ENCODE data around the gene SMNDC1. TPM values are rescaled to one million over a fixed set of nuclear protein-coding genes. Genes with fewer than 3 reads are reported as not detected.

SMNDC1 gene
- total RNA-seq, 2 experiments from 2014 or later: 44.2 to 56.7 TPM

DNA sequence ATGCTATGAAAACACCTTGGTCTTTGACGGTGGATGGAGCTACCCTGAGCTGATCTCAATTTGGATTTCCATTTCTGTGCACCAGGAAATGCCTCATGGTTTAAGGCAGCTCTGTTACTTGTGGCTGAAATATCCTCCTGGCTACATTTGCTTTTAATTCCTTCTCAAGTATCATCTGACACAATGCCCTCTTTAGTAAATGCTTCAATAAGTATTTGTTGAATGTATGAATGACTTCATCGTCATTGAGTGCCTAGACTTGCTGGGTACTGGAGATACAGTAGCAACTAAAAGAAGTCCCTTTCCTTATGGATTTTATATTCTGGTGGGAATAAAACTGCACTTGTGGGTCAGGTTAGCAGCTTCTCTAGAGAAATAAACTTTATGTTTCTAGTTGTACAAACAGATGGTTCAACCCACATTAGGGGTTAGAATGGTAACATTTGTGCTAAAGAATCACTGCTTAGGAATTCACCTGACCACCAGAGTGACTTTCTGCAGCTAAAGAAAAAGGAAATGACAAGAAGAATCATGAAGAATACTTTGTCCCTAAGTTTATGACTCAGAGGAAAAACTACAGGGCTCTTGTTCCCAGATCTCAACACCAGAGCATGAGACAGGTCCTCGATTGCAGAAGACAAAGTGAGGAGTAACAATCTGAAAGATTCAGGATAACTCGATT lies 21.8 kb upstream of the SMNDC1 start:
- Mint-ChIP-seq H3K9me3 (ENCODE audit: low read depth) (peaks cover 15% of the 10 kb centered on the region), H3K27me3 (peaks cover 4% of the 10 kb centered on the region), H3K4me1 (peaks cover 42% of the 10 kb centered on the region), H3K36me3 (ENCODE audit: low read depth) (peaks cover 10% of the 10 kb centered on the region), H3K4me3 (no peak overlapping the region), H3K27ac (peak overlapping the region; percentile 63)
- no peak for DNase-seq
- intact Hi-C loops (cut with DNase I, micrococcal nuclease): no loop called here
- CTCF ChIA-PET: interaction anchor here (0.6 to 4.1 kb wide), 10 partner anchors 10 to 594 kb away, joined by 3 to 10 read pairs (median 4); no protein-coding TSS in a partner anchor
- POLR2A ChIA-PET: interaction anchor here (1.4 kb wide), 1 partner anchor 28 kb away, joined by 9 read pairs; no protein-coding TSS in a partner anchor
- peak; percentile 38 for ATAC-seq

DNA sequence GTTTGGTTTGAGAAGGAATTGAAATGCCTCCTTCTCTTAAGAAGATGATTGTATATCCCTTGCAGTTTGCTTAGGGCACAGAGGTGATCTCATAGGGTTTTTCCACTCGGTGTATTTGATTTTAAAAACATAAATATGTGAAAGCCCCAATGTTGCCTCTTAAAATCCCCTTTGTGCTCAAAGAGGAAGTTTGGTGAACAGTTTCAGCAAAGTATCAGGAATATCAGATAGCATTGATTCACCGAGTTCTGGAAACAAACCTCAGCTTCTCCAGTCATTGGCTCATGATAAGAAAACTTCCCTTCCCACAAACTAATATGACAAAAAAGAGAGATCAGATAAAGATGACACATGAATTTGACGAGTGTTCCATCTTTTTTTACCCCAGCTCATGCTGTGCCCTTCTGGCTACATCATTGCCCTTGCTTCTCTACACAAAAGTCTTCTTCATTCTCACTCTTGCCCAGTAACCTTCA lies 20.1 kb upstream of the SMNDC1 start:
- H3K4me3 Mint-ChIP-seq: no peak overlapping the region
- intact Hi-C loops (cut with DNase I, micrococcal nuclease): loop anchor here (2.0 kb wide), 1 partner anchor 28 kb away; no protein-coding TSS in a partner anchor
- peak; percentile 75 for ATAC-seq
- peaks cover 2% of the 10 kb centered on the region for H3K36me3 Mint-ChIP-seq (ENCODE audit: low read depth)
- DNase-seq: no peak
- ChIA-PET CTCF (interaction anchor here (0.6 to 1.5 kb wide), 6 partner anchors 14 to 241 kb away, joined by 3 to 6 read pairs (median 3); no protein-coding TSS in a partner anchor), POLR2A (no interaction called here)
- H3K9me3 Mint-ChIP-seq (ENCODE audit: low read depth): peaks cover 5% of the 10 kb centered on the region
- H3K27me3 Mint-ChIP-seq: peaks cover 4% of the 10 kb centered on the region
- H3K27ac Mint-ChIP-seq: peak overlapping the region; percentile 86
- H3K4me1 Mint-ChIP-seq: peaks cover 42% of the 10 kb centered on the region

DNA sequence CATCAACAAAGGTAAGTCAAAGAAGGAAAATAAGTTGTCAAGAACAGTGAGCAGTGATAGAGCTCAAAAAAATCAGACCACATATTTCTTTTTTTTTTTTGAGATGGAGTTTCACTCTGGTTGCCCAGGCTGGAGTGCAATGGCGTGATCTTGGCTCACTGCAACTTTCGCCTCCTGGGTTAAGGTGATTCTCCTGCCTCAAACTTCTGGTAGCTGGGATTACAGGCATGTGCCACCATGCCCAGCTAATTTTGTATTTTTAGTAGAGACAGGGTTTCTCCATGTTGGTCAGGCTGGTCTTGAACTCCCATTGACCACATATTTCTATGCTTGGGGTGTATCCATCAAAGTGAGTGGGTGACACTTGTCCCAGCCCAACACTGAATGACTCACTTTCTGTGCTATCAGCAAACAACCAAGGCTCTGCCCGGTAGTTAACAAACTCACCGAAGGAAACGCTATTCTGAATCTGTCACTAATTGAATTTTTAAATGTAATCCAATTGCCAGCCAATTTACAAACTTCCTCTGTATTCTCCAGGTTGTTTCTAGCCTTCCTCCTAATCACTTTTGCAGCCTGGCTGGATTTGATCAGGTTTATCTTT lies 19.6 kb upstream of the SMNDC1 start:
- Mint-ChIP-seq H3K9me3 (ENCODE audit: low read depth) (peaks cover 3% of the 10 kb centered on the region), H3K4me3 (no peak overlapping the region), H3K27me3 (peaks cover 4% of the 10 kb centered on the region), H3K27ac (peak overlapping the region; percentile 86), H3K36me3 (ENCODE audit: low read depth) (peaks cover 2% of the 10 kb centered on the region), H3K4me1 (peaks cover 42% of the 10 kb centered on the region)
- ChIA-PET POLR2A (no interaction called here), CTCF (interaction anchor here (0.6 to 1.8 kb wide), 8 partner anchors 8 to 348 kb away, joined by 3 to 6 read pairs (median 3); no protein-coding TSS in a partner anchor)
- ATAC-seq (peak; percentile 62), DNase-seq (no peak)
- intact Hi-C loops (cut with DNase I, micrococcal nuclease): loop anchor here (2.0 kb wide), 1 partner anchor 28 kb away; no protein-coding TSS in a partner anchor

DNA sequence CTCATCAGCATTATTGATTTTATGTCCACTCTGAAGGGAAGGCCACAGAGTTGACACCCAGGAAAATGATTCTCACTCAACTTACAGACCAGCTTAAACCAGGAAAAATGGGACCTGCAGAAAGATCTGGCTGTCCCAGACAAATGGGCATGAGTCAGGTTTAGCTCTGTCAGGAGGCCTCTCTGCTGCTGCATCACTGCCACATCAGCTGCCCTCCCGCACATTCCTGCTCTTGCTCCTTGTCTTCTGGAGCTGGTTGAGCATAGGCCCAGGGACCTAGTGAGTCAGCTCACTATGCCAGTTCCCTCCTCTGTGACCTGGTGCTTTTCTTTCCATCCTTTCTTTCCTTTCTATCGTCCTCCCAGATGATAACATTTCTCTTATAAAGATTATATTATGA lies 18.8 kb upstream of the SMNDC1 start:
- ChIA-PET POLR2A (no interaction called here), CTCF (interaction anchor here (0.6 to 1.8 kb wide), 11 partner anchors 9 to 349 kb away, joined by 3 to 6 read pairs (median 3); no protein-coding TSS in a partner anchor)
- Mint-ChIP-seq H3K36me3 (ENCODE audit: low read depth) (peaks cover 2% of the 10 kb centered on the region), H3K27ac (peak overlapping the region; percentile 66), H3K9me3 (ENCODE audit: low read depth) (peaks cover 3% of the 10 kb centered on the region), H3K27me3 (peaks cover 4% of the 10 kb centered on the region), H3K4me3 (no peak overlapping the region), H3K4me1 (peaks cover 46% of the 10 kb centered on the region)
- ATAC-seq: no peak
- intact Hi-C loops (cut with DNase I, micrococcal nuclease): no loop called here
- no peak for DNase-seq

DNA sequence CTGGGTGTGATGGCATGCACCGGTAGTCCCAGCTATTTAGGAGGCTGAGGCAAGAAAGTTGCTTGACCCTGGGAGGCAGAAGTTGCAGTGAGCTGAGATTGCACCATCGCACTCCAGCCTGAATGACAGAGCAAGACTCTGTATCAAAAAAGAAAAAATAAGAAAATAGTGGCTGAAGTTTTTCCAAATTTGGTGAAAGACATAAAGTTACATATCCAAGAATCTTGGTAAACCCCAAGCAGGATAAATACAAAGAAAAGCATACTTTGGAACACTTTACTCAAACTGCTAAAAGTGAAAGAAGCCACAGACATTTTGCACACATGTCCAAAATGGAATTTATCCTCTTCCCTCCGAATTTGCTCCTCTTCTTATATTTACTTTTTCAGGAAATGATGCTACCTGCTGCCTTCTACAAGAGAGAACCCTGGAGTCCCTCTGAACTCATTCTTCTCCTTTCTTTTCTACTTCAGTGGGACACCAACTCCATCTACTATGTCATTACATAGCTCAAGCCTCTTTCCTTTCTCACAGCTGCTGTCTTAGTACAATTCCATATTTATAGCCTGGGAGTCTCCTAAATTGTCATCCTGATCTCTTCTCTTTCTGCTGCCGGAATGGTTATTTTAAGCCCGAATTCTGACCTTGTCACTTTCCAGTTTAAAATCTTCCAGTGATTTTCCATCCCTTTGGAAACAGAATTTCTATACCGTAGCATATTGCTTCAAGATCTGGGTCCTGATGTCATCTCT lies 17.3 kb upstream of the SMNDC1 start:
- CTCF ChIA-PET: interaction anchor here (0.6 to 1.6 kb wide), 3 partner anchors 133 to 520 kb away, joined by 3 to 6 read pairs (median 3); no protein-coding TSS in a partner anchor

DNA sequence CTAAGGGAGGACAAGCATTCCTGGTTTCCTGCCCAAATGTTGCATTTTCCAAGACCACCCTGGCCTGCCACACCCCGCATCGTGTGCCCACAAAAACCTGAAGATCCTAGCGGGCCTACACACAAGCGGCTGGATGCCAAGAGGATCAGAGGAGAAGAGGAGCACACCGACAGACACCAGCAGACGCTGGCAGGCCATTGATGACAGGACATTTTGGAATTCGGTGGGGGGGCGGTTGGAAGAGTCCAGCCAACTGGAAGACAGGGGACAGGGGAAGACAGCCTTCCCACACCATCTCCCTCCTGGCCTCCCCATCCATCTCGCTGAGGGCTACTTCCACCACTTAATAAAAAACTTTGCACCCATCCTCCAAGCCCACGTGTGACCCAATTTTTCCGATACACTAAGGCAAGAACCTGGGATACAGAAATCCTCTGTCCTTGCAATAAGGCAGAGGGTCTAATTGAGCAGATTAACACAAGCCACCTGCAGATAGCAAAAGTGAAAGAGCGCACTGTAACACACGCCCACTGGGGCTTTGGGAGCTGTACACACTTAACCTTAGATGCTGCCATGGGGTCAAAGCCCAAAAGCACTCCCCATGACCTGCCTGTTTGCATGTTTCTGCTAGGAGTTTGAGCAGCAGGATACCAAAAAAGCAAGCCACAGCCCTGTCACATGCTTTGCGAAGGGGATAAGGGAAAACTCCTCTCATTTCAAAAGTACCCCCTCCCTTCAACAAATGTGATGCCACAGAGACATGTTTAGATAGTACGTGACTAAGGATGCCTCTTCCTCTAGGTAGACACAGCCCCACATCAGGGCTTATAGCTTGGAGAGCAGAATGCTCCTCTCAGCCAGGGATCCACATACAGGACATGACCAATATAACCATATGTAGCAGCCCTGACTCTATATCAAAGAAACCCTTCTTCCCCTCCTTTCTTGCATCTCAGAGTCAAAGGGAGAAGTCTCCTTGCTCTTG lies 13.4 kb upstream of the SMNDC1 start:
- H3K4me3 Mint-ChIP-seq: no peak overlapping the region
- POLR2A ChIA-PET: no interaction called here
- intact Hi-C loops (cut with DNase I, micrococcal nuclease): no loop called here
- H3K36me3 Mint-ChIP-seq (ENCODE audit: low read depth): peaks cover 2% of the 10 kb centered on the region
- peaks cover 17% of the 10 kb centered on the region for H3K4me1 Mint-ChIP-seq
- CTCF ChIA-PET: interaction anchor here (0.6 kb wide), 2 partner anchors 158 to 237 kb away, joined by 3 read pairs; no protein-coding TSS in a partner anchor
- peaks cover 3% of the 10 kb centered on the region for H3K9me3 Mint-ChIP-seq (ENCODE audit: low read depth)
- no peak overlapping the region for H3K27ac Mint-ChIP-seq
- no peak for DNase-seq
- peak; percentile 73 for ATAC-seq
- no peaks in the 10 kb centered on the region for H3K27me3 Mint-ChIP-seq

More for the DNA sequence above, 17.3 kb upstream of the SMNDC1 start:
- peaks cover under 1% of the 10 kb centered on the region for H3K27me3 Mint-ChIP-seq
- H3K4me3 Mint-ChIP-seq: no peak overlapping the region
- H3K4me1 Mint-ChIP-seq: peaks cover 47% of the 10 kb centered on the region
- no peak overlapping the region for H3K27ac Mint-ChIP-seq
- DNase-seq: no peak
- intact Hi-C loops (cut with DNase I, micrococcal nuclease): no loop called here
- H3K36me3 Mint-ChIP-seq (ENCODE audit: low read depth): peaks cover 2% of the 10 kb centered on the region
- H3K9me3 Mint-ChIP-seq (ENCODE audit: low read depth): peaks cover 3% of the 10 kb centered on the region
- POLR2A ChIA-PET: no interaction called here
- no peak for ATAC-seq

DNA sequence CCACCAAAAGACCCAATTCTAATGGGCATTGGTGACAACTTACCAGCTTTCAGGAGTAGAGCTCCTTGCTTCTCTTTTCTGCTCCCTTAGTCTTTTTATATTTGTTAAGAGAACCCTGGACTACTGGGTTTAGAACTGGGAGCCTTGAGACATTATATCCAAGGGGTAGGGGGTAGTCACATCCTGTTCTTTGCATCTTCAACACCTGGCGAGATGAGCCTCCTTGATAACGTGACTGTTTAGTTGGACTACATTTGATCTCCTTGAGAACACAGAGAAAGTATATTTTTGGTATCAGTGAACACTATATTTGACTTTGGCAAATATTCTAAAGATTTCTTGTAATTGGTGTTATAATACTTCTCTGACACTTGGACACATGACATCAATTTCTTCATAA lies 9.0 kb upstream of the SMNDC1 start:
- H3K27ac Mint-ChIP-seq: no peak overlapping the region
- POLR2A ChIA-PET: no interaction called here

DNA sequence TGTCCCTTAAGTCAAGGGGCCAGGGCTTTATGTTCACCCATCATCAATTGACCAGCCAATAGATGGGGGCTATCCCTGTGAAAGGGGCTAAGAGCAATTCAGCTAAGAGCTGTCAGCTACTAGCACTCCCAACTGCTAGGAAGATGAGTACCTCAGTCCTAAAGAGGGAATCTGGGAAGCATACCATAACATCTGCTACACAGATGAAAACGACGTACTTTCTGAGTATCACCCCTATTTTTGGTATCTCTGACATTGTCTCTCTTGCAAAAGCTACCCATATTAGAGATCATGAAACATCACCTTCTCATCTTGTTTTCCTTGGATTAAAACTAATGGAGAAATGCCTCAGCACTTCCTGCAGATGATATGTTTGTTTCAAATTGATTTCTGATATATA lies 7.5 kb upstream of the SMNDC1 start:
- no peak for ATAC-seq
- DNase-seq: no peak
- peaks cover 27% of the 10 kb centered on the region for H3K4me1 Mint-ChIP-seq
- ChIA-PET POLR2A (no interaction called here), CTCF (interaction anchor here (0.7 to 4.1 kb wide), 9 partner anchors 41 to 306 kb away, joined by 3 to 29 read pairs (median 4); no protein-coding TSS in a partner anchor)
- H3K9me3 Mint-ChIP-seq (ENCODE audit: low read depth): no peaks in the 10 kb centered on the region
- intact Hi-C loops (cut with DNase I, micrococcal nuclease): loop anchor here (5.0 kb wide), 2 partner anchors 100 to 115 kb away; no protein-coding TSS in a partner anchor
- no peaks in the 10 kb centered on the region for H3K36me3 Mint-ChIP-seq (ENCODE audit: low read depth)
- H3K27ac Mint-ChIP-seq: no peak overlapping the region
- peaks cover 2% of the 10 kb centered on the region for H3K27me3 Mint-ChIP-seq
- no peak overlapping the region for H3K4me3 Mint-ChIP-seq

More for the DNA sequence above, 9.0 kb upstream of the SMNDC1 start:
- H3K4me3 Mint-ChIP-seq: no peak overlapping the region
- no peaks in the 10 kb centered on the region for H3K9me3 Mint-ChIP-seq (ENCODE audit: low read depth)
- no peak for DNase-seq
- intact Hi-C loops (cut with DNase I, micrococcal nuclease): loop anchor here (5.0 kb wide), 2 partner anchors 99 to 114 kb away; no protein-coding TSS in a partner anchor
- CTCF ChIA-PET: interaction anchor here (0.7 to 4.1 kb wide), 7 partner anchors 18 to 286 kb away, joined by 3 to 29 read pairs (median 3); no protein-coding TSS in a partner anchor
- no peak for ATAC-seq
- no peaks in the 10 kb centered on the region for H3K36me3 Mint-ChIP-seq (ENCODE audit: low read depth)
- peaks cover 2% of the 10 kb centered on the region for H3K27me3 Mint-ChIP-seq
- H3K4me1 Mint-ChIP-seq: peaks cover 34% of the 10 kb centered on the region

DNA sequence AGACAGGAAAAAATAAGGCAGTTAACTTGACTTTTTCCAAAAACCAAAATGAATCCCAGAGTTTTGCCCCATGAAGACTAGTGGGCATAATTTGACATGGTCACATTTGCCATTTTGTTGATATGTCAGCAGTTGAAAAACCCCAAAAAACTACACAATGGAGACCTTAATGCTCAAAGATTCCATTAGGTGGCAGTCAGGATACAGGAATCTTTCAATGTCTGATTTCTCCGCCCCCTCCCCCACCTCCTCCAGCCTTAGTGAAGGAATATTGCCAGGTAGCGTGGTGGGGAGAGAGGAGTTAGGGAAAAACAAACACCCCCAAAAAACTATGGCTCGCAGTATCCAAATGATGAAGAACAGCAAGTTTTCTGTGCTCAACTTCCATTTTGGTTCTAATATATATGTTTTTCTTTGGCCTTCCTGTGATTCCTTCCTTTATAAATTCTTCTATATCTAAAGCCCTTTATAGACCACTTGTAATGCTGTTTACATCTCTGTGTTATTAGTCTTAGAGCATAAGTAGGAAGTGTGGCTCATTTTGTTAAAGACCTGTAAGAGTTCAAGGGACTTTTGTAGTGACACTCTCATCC lies 6.7 kb upstream of the SMNDC1 start:
- intact Hi-C loops (cut with DNase I, micrococcal nuclease): loop anchor here (1.0 to 5.0 kb wide), 9 partner anchors 41 to 289 kb away; partner anchors contain the start of gene DUSP5 (in 1 of the 2)
- no peaks in the 10 kb centered on the region for H3K9me3 Mint-ChIP-seq (ENCODE audit: low read depth)
- ChIA-PET CTCF (interaction anchor here (0.9 to 4.1 kb wide), 12 partner anchors 12 to 255 kb away, joined by 3 to 29 read pairs (median 4); no protein-coding TSS in a partner anchor), POLR2A (no interaction called here)
- H3K4me3 Mint-ChIP-seq: no peak overlapping the region
- DNase-seq: peak; percentile 61
- H3K4me1 Mint-ChIP-seq: peaks cover 27% of the 10 kb centered on the region
- H3K27me3 Mint-ChIP-seq: peaks cover 2% of the 10 kb centered on the region
- peak; percentile 70 for ATAC-seq
- no peak overlapping the region for H3K27ac Mint-ChIP-seq
- H3K36me3 Mint-ChIP-seq (ENCODE audit: low read depth): no peaks in the 10 kb centered on the region
